ENCODE measurements around the gene MCAM. TPM values are rescaled to one million over a fixed set of nuclear protein-coding genes. Genes with fewer than 3 reads are reported as not detected.

The MCAM gene
- 26.8 TPM for polyA plus RNA-seq (2012; ENCODE audit: insufficient read depth, insufficient read length, low read depth)

- TF ChIP-seq CTCF (IDR thresholded peaks at IDR 0.05; ENCODE audit: low read depth, low read length) = no peak
- Histone ChIP-seq H3K4me3 (ENCODE audit: low read depth, low read length) (peak within 1 kb of the TSS; percentile 72), H3K36me3 (no peaks in the 10 kb centered on the region), H3K9me3 (no peaks in the 10 kb centered on the region), H3K27me3 (no peaks in the 10 kb centered on the region), H3K4me1 (peaks cover 16% of the 10 kb centered on the region)
- DNase-seq = peak; percentile 69
These were observed at the start of gene MCAM for GRCh38 chr11:119316729-119317591. Gene MCAM, minus strand, starts transcription at chr11:119317130. Its CDS starts 29 bp downstream, at chr11:119317101.

GRCh38 chr11:119365071-119365591 lies 48.2 kb upstream of the MCAM start:
- DNase-seq = no peak
- Histone ChIP-seq H3K27me3 (no peaks in the 10 kb centered on the region), H3K36me3 (no peaks in the 10 kb centered on the region), H3K9me3 (0 out of 2 replicates have a peak, but pooled peaks cover 2% of the 10 kb centered on the region), H3K4me3 (ENCODE audit: low read depth, low read length) (no peak overlapping the region), H3K4me1 (peaks cover 40% of the 10 kb centered on the region)
- TF ChIP-seq CTCF (IDR thresholded peaks at IDR 0.05; ENCODE audit: low read depth, low read length) = no peak

- Histone ChIP-seq H3K27me3 (no peaks in the 10 kb centered on the region), H3K4me1 (peaks cover 30% of the 10 kb centered on the region), H3K4me3 (ENCODE audit: low read depth, low read length) (peak overlapping the region; percentile 13; the same call in 1 of the 2 replicates), H3K36me3 (peaks cover 3% of the 10 kb centered on the region; the same call in 1 of the 2 replicates), H3K9me3 (0 out of 2 replicates have a peak, but pooled peaks cover 2% of the 10 kb centered on the region)
- TF ChIP-seq CTCF (IDR thresholded peaks at IDR 0.05; ENCODE audit: low read depth, low read length) = no peak
- DNase-seq = peak; percentile 75
These were observed 47.1 kb upstream of the MCAM start for GRCh38 chr11:119363851-119364590.

GRCh38 chr11:119363081-119363850 lies 46.3 kb upstream of the MCAM start:
- no peak for TF ChIP-seq CTCF (IDR thresholded peaks at IDR 0.05; ENCODE audit: low read depth, low read length)
- no peak for DNase-seq
- H3K27me3 ChIP-seq = no peaks in the 10 kb centered on the region
- H3K4me3 ChIP-seq (ENCODE audit: low read depth, low read length) = no peak overlapping the region
- peaks cover 24% of the 10 kb centered on the region for H3K4me1 ChIP-seq
- H3K9me3 ChIP-seq = 0 out of 2 replicates have a peak, but pooled peaks cover 2% of the 10 kb centered on the region
- peaks cover 9% of the 10 kb centered on the region for H3K36me3 ChIP-seq

GRCh38 chr11:119362741-119363080 lies 45.8 kb upstream of the MCAM start:
- TF ChIP-seq CTCF (IDR thresholded peaks at IDR 0.05; ENCODE audit: low read depth, low read length) = no peak
- Histone ChIP-seq H3K4me3 (ENCODE audit: low read depth, low read length) (no peak overlapping the region), H3K4me1 (peaks cover 18% of the 10 kb centered on the region), H3K9me3 (0 out of 2 replicates have a peak, but pooled peaks cover 2% of the 10 kb centered on the region), H3K27me3 (no peaks in the 10 kb centered on the region), H3K36me3 (peaks cover 13% of the 10 kb centered on the region)
- no peak for DNase-seq
